Activated CD8-positive, alpha-beta T cell treated with anti-CD3 and anti-CD28 coated beads for 36 hours (primary cell): ENCODE results near the gene DPM1. TPM values are rescaled to one million over a fixed set of nuclear protein-coding genes. Genes with fewer than 3 reads are reported as not detected.

Experiments used
- ATAC-seq: fragments of 200-7000 bp; cut with Tn5 transposase; one replicate; pipeline ENCODE4 v1.10.0; 2021; ENCODE audit warnings: mild to moderate bottlenecking, moderate library complexity
- CTCF ChIA-PET: fragments of 350-600 bp; sonication (Branson Sonifier 250); formaldehyde crosslinking; loops from one replicate; lab custom pipeline; 2021; ENCODE audit warnings: antibody characterized with exemption; lab: Charles Lee
- POLR2A ChIA-PET: fragments of 350-600 bp; sonication (Branson Sonifier 250); formaldehyde crosslinking; loops from one replicate; lab custom pipeline; 2021; ENCODE audit warnings: antibody characterized with exemption; lab: Charles Lee
- DNase-seq: peaks from one replicate; pipeline ENCODE4 v3.0.0-alpha.2; 2020
- H3K27ac Mint-ChIP-seq: one replicate; pipeline ENCODE4 v1.8.0; 2021; ENCODE audit warnings: mild to moderate bottlenecking, mixed read lengths
- H3K27me3 Mint-ChIP-seq: one replicate; pipeline ENCODE4 v1.8.0; 2021; ENCODE audit warnings: mixed read lengths
- H3K36me3 Mint-ChIP-seq: one replicate; pipeline ENCODE4 v1.8.0; 2021; ENCODE audit warnings: low read depth, mixed read lengths
- H3K4me1 Mint-ChIP-seq: one replicate; pipeline ENCODE4 v1.8.0; 2021; ENCODE audit warnings: low read depth, mixed read lengths
- H3K4me3 Mint-ChIP-seq: one replicate; pipeline ENCODE4 v1.8.0; 2021; ENCODE audit warnings: mild to moderate bottlenecking, moderate library complexity, mixed read lengths
- H3K9me3 Mint-ChIP-seq: one replicate; pipeline ENCODE4 v1.8.0; 2021; ENCODE audit warnings: mixed read lengths
- intact Hi-C: fragments of 100-400 bp; cut with micrococcal nuclease; formaldehyde crosslinking; loops from one replicate; pipeline ENCODE4 v1.10.0; 2022
- total RNA-seq, 2 experiments: library from RNA; stranded (reverse); gene quantifications; one replicate each; pipeline ENCODE4 v1.2.3, GENCODE V29; 2021
- TF ChIP-seq, protein P1 (sequence below): fragments of 200-600 bp; IDR thresholded peaks from one replicate; pipeline ENCODE4 v1.8.0; 2022; ENCODE audit warnings: antibody characterized with exemption, mild to moderate bottlenecking

The DPM1 gene
- total RNA-seq, 2 experiments from 2014 or later: 66.6 to 75.4 TPM

DNA sequence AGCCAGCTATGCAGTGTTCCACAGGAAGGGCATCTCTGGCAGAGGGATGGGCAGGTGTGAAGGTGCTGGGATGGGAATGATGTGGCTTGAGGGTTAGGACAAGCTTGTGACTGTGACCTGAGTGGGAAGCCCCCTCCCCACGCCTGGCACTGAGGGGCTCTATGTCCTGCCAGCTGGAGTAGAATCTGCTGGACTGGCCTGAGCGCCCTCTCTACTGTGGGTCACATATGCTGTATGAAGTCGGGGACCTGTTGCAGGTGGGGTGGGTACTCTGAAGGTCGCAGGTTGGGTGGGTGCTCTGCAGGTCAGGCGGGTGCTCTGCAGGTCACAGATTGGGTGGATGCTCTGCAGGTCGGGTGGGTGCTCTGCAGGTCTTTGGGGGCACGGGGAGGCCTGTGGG lies 44.3 kb upstream of the DPM1 start:
- intact Hi-C loops: no loop called here
- ChIA-PET POLR2A (no interaction called here), CTCF (interaction anchor here (0.9 to 1.2 kb wide), 2 partner anchors 10 to 13 kb away, joined by 3 to 4 read pairs; no protein-coding TSS in a partner anchor)
- no peaks in the 10 kb centered on the region for H3K4me1 Mint-ChIP-seq
- no peak overlapping the region for H3K27ac Mint-ChIP-seq
- no peak overlapping the region for H3K4me3 Mint-ChIP-seq
- H3K36me3 Mint-ChIP-seq: no peaks in the 10 kb centered on the region
- H3K27me3 Mint-ChIP-seq: peaks cover 20% of the 10 kb centered on the region
- TF ChIP-seq, protein P1, sequence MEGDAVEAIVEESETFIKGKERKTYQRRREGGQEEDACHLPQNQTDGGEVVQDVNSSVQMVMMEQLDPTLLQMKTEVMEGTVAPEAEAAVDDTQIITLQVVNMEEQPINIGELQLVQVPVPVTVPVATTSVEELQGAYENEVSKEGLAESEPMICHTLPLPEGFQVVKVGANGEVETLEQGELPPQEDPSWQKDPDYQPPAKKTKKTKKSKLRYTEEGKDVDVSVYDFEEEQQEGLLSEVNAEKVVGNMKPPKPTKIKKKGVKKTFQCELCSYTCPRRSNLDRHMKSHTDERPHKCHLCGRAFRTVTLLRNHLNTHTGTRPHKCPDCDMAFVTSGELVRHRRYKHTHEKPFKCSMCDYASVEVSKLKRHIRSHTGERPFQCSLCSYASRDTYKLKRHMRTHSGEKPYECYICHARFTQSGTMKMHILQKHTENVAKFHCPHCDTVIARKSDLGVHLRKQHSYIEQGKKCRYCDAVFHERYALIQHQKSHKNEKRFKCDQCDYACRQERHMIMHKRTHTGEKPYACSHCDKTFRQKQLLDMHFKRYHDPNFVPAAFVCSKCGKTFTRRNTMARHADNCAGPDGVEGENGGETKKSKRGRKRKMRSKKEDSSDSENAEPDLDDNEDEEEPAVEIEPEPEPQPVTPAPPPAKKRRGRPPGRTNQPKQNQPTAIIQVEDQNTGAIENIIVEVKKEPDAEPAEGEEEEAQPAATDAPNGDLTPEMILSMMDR: no peak
- H3K9me3 Mint-ChIP-seq: no peaks in the 10 kb centered on the region
- DNase-seq: no peak
- no peak for ATAC-seq

DNA sequence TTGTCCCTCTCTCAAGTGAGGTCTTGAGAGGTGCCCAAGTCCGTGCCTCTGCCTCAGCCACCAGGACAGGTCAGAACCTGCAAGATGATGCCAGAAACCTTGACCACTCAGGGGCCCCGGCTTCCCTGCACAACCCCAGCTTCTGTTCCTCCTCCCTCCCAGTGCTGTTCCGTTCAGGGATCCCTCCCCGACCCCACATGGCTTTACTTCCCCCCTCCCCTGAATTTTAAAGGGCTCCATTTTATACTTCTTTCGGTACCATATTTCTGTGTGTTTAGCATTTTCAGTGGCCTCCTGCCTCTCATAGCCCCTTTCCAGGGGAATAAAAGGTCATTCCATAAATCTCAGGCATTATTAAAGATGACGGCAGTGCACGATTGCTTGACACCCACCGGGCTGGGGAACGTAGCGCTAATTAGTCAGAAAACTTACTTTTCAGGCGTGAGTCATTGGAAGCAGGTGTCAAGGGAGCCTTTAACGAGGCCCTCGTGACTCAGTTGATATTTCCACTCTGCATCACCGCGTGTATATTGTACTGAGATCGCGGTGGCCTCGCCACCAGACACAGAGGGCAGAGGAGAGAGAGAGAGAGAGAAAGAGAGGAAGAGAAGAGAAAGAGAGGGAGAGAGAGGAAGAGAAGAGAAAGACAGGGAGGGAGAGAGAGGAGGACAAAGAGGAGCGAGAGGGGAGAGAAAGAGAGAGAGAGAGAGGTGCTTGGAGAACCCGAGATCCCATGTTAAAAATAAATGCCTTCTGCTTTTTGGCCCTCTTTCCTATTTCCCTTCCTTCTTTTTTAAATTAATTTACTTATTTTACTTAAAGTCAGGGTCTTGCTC lies 43.3 kb upstream of the DPM1 start:
- DNase-seq (no peak), ATAC-seq (no peak)
- CTCF ChIA-PET: interaction anchor here (0.9 to 1.5 kb wide), 5 partner anchors 9 to 14 kb away, joined by 3 to 4 read pairs (median 4); no protein-coding TSS in a partner anchor
- intact Hi-C loops: no loop called here
- Mint-ChIP-seq H3K27me3 (peaks cover 20% of the 10 kb centered on the region), H3K36me3 (no peaks in the 10 kb centered on the region), H3K27ac (no peak overlapping the region), H3K4me1 (no peaks in the 10 kb centered on the region), H3K4me3 (no peak overlapping the region), H3K9me3 (no peaks in the 10 kb centered on the region)
- POLR2A ChIA-PET: no interaction called here
- TF ChIP-seq, protein P1: no peak

GRCh38 chr20:50999355-50999754 lies 41.0 kb upstream of the DPM1 start:
- Mint-ChIP-seq H3K27me3 (peaks cover 11% of the 10 kb centered on the region), H3K27ac (no peak overlapping the region), H3K4me3 (no peak overlapping the region), H3K9me3 (no peaks in the 10 kb centered on the region), H3K36me3 (no peaks in the 10 kb centered on the region), H3K4me1 (no peaks in the 10 kb centered on the region)
- DNase-seq (no peak), ATAC-seq (no peak)
- intact Hi-C loops: no loop called here
- TF ChIP-seq, protein P1: no peak
- POLR2A ChIA-PET: no interaction called here
- CTCF ChIA-PET: interaction anchor here (1.3 to 4.9 kb wide), 2 partner anchors 13 to 18 kb away, joined by 5 to 27 read pairs; no protein-coding TSS in a partner anchor

- peaks cover 5% of the 10 kb centered on the region for H3K27me3 Mint-ChIP-seq
- DNase-seq (no peak), ATAC-seq (no peak)
- POLR2A ChIA-PET: no interaction called here
- H3K4me1 Mint-ChIP-seq: no peaks in the 10 kb centered on the region
- TF ChIP-seq, protein P1: no peak
- no peak overlapping the region for H3K4me3 Mint-ChIP-seq
- no peaks in the 10 kb centered on the region for H3K9me3 Mint-ChIP-seq
- CTCF ChIA-PET: interaction anchor here (0.6 to 4.9 kb wide), 7 partner anchors 11 to 1060 kb away, joined by 3 to 27 read pairs (median 4); no protein-coding TSS in a partner anchor
- intact Hi-C loops: no loop called here
- H3K36me3 Mint-ChIP-seq: no peaks in the 10 kb centered on the region
- no peak overlapping the region for H3K27ac Mint-ChIP-seq
These were observed 38.9 kb upstream of the DPM1 start for GRCh38 chr20:50996901-50997865.
